SK-N-SH treated with all-trans-retinoic acid at 6 μM for 48 hours (cell line): ENCODE results near the gene LILRB5.
"Not testable (repeated sequence)": the region's sequence is repeated elsewhere in the genome, so short reads cannot be mapped to it uniquely, and the experiment has no call there.

Experiments used
- ESRRG ChIP-seq: fragments of 250-450 bp; sonication (Bioruptor Pico); IDR thresholded peaks from 2 replicates; pipeline ENCODE4 v1.6.1; 2021; ENCODE audit warnings: mild to moderate bottlenecking
- ISL1 ChIP-seq: fragments of 250-450 bp; sonication (Bioruptor Pico); IDR thresholded peaks from 2 replicates; pipeline ENCODE4 v2.1.2; 2022; ENCODE audit warnings: mild to moderate bottlenecking, moderate library complexity

- not testable (repeated sequence) for TF ChIP-seq ISL1 (CRISPR knock-in tag); ESRRG
Measured at GRCh38 chr19:54242234-54242633, 14.8 kb downstream of the LILRB5 start.
